K562 (cell line): Measurements from ENCODE around the gene DMD. TPM values are rescaled to one million over a fixed set of nuclear protein-coding genes. Genes with fewer than 3 reads are reported as not detected.

Experiments used
- ATAC-seq: fragments of 200-7000 bp; cut with Tn5 transposase; 3 replicates; pipeline ENCODE4 v1.9.1; 2020; ENCODE audit warnings: moderate library complexity
- BruUV-seq: library from RNA; stranded (reverse); fragments of 400-500 nt; replicated peaks from 2 replicates; lab custom pipeline; 2021; lab: Mats Ljungman, UMichigan
- CTCF ChIA-PET: fragments of 300-600 bp; formaldehyde crosslinking; extraction: SDS; loops from one replicate; lab custom pipeline; 2021; ENCODE audit warnings: low intra/inter-chr PET ratio; lab: Yijun Ruan, JAX
- POLR2A ChIA-PET: fragments of 300-600, 350-650 bp; sonication (Branson Sonifier 250); formaldehyde crosslinking; extraction: SDS; loops from one replicate; lab custom pipeline; 2021; ENCODE audit warnings: antibody characterized with exemption, inconsistent platforms; lab: Yijun Ruan, JAX
- DNase-seq, 4 experiments: peaks; one replicate each; pipeline versions ENCODE4 v3.0.0 to v3.0.0-alpha.2; 2011 to 2018; ENCODE audit warnings: low spot score in 3 of 4, mixed read lengths in 3 of 4; ENCODE audit errors: extremely low read depth in 1 of 4
- FAIRE-seq: peaks from 2 replicates; lab custom pipeline; 2011; peaks lifted over from hg19 to GRCh38; lab: Jason Lieb, UNC
- H2AFZ ChIP-seq: 2 replicates; pipeline ENCODE4 v1.6.0; 2011; ENCODE audit warnings: low read depth, low read length, control low read depth, inconsistent platforms
- H3K27ac ChIP-seq: fragments of 200-600 bp; 3 replicates; pipeline ENCODE4 v1.8.0; 2011; ENCODE audit warnings: low read depth, mild to moderate bottlenecking, control low read depth, inconsistent platforms, low read length, moderate library complexity, mixed read lengths; ENCODE audit errors: extremely low read depth
- H3K27me3 ChIP-seq, 2 experiments: fragments of 300-600 bp in 1 of 2; 2 replicates in 1 of 2; 3 replicates in 1 of 2; pipeline versions ENCODE4 v1.6.0 to v1.8.0; 2011; ENCODE audit warnings: inconsistent platforms in 2 of 2, low read length in 2 of 2, mild to moderate bottlenecking in 1 of 2, mixed read lengths in 1 of 2, moderate library complexity in 1 of 2; ENCODE audit not compliant: control insufficient read depth in 2 of 2, insufficient read depth in 2 of 2
- H3K36me3 ChIP-seq: fragments of 300-600 bp; 3 replicates; pipeline ENCODE4 v1.8.0; 2011; ENCODE audit warnings: mild to moderate bottlenecking, low read length, inconsistent platforms; ENCODE audit not compliant: control insufficient read depth, insufficient read depth
- H3K4me1 ChIP-seq, 2 experiments: fragments of 200-600 bp in 1 of 2; replicated peaks in 1 of 2; 2 replicates in 1 of 2; 3 replicates in 1 of 2; pipeline versions ENCODE4 v1.5.1 to v1.8.0; 2011; ENCODE audit warnings: inconsistent platforms in 2 of 2, low read length in 2 of 2, mild to moderate bottlenecking in 1 of 2, mixed read lengths in 1 of 2, moderate library complexity in 1 of 2; ENCODE audit not compliant: control insufficient read depth in 2 of 2, insufficient read depth in 2 of 2
- H3K4me2 ChIP-seq: 2 replicates; pipeline ENCODE4 v1.6.1; 2011; ENCODE audit warnings: low read length, control low read depth, inconsistent platforms, mixed read lengths; ENCODE audit not compliant: insufficient read depth
- H3K4me3 ChIP-seq: fragments of 200-600 bp; sonication (generic), shearing (Covaris generic); 2 replicates; pipeline ENCODE4 v1.5.1; 2016; ENCODE audit warnings: control low read depth, inconsistent platforms
- H3K79me2 ChIP-seq: fragments of 200-600 bp; 3 replicates; pipeline ENCODE4 v1.8.0; 2011; ENCODE audit warnings: low read length, inconsistent platforms; ENCODE audit not compliant: control insufficient read depth, insufficient read depth
- H3K9ac ChIP-seq, 2 experiments: 2 replicates each; pipeline versions ENCODE4 v1.6.0 to v1.6.1; 2011; ENCODE audit warnings: low read depth in 2 of 2, low read length in 2 of 2, control low read depth in 1 of 2, inconsistent platforms in 1 of 2, mild to moderate bottlenecking in 1 of 2, mixed read lengths in 1 of 2; ENCODE audit not compliant: insufficient read depth in 1 of 2
- H3K9me1 ChIP-seq: one replicate; pipeline ENCODE4 v1.6.0; 2011; ENCODE audit warnings: inconsistent platforms, mild to moderate bottlenecking, low read length, moderate library complexity; ENCODE audit not compliant: control insufficient read depth, insufficient read depth
- H3K9me3 ChIP-seq: replicated peaks from 2 replicates; pipeline ENCODE4 v1.5.1; 2011; ENCODE audit warnings: low read depth, low read length, inconsistent platforms; ENCODE audit not compliant: control insufficient read depth, insufficient read depth
- H4K20me1 ChIP-seq: replicated peaks from 2 replicates; pipeline ENCODE4 v1.6.1; 2011; ENCODE audit warnings: low read length, inconsistent platforms, mixed read lengths; ENCODE audit not compliant: control insufficient read depth, insufficient read depth
- LEF1 ChIP-seq: fragments of 450-650 bp; IDR thresholded peaks from 2 replicates; pipeline ENCODE4 v1.6.1; 2016; ENCODE audit warnings: mild to moderate bottlenecking
- PCBP2 ChIP-seq: fragments of 200-400 bp; formaldehyde crosslinking; IDR thresholded peaks from 2 replicates; pipeline ENCODE4 v1.6.1; 2018; ENCODE audit warnings: low read length, low read depth, mild to moderate bottlenecking, moderate library complexity; ENCODE audit not compliant: poor library complexity, severe bottlenecking
- TRIM24 ChIP-seq, 2 experiments: fragments of 450-650 bp; IDR thresholded peaks; 2 replicates each; pipeline ENCODE4 v1.6.1; 2016
- ZNF263 ChIP-seq: sonication (generic); formaldehyde crosslinking; IDR thresholded peaks from 2 replicates; pipeline ENCODE4 v1.8.0; 2022; ENCODE audit warnings: mild to moderate bottlenecking, missing genetic modification reagents, borderline replicate concordance
- WGBS: fragments of 100-300 bp; shearing (Covaris generic); methylation state at CpG from one replicate; pipeline ENCODE4 v1.1.6; 2016; ENCODE audit warnings: low coverage, mixed read lengths; ENCODE audit not compliant: insufficient coverage; ENCODE audit errors: missing lambda C conversion rate; 5-methylcytosine and 5-hydroxymethylcytosine counted together
- in situ Hi-C: fragments of 300-500 bp; cut with MboI; formaldehyde crosslinking; loops from 4 replicates; pipeline ENCODE4 v1.15.0; 2018; ENCODE audit warnings: inconsistent platforms, mixed read lengths
- intact Hi-C: fragments of 100-400 bp; cut with micrococcal nuclease; formaldehyde crosslinking; loops from 2 replicates; pipeline ENCODE4 v1.14.2; 2022
- polyA plus RNA-seq, 8 experiments: library from polyadenylated mRNA; depleted of rRNA in 4 of 8; stranded (reverse) in 5 of 8; unstranded in 3 of 8; fragments of >200 nt; fragmentation: Nextera tagmentation in 2 of 8; fragmentation: Illumina TruSeq in 1 of 8; extraction: Ambion mirVana in 2 of 8; extraction: Trizol in 1 of 8; gene quantifications; 2 replicates each; pipeline versions ENCODE4 v1.2.1 to v1.2.3, GENCODE V29; 2011 to 2014; ENCODE audit warnings: inconsistent platforms in 1 of 8, missing spikeins in 1 of 8
- total RNA-seq, 7 experiments: library from RNA; depleted of rRNA in 6 of 7; stranded (reverse); fragments of >200 nt in 6 of 7; fragmentation: Illumina TruSeq in 2 of 7; extraction: Trizol in 2 of 7; gene quantifications; 2 replicates each; pipeline versions ENCODE4 v1.2.1 to v1.2.3, GENCODE V29; 2011 to 2021; ENCODE audit warnings: low replicate concordance in 1 of 7
- TF ChIP-seq, protein P1 (sequence below): fragments of 250-450 bp; sonication (Bioruptor Pico); IDR thresholded peaks from 2 replicates; pipeline ENCODE4 v1.4.0; 2020; ENCODE audit warnings: mild to moderate bottlenecking, moderate library complexity
- TF ChIP-seq, protein P2 (sequence below): fragments of 450-650 bp; formaldehyde crosslinking; IDR thresholded peaks from 2 replicates; pipeline ENCODE4 v1.4.0; 2020; ENCODE audit warnings: mild to moderate bottlenecking, moderate library complexity
- TF ChIP-seq, protein P3 (sequence below): fragments of 450-650 bp; IDR thresholded peaks from 2 replicates; pipeline ENCODE4 v1.6.1; 2016; ENCODE audit warnings: low read depth, mild to moderate bottlenecking, moderate library complexity

Gene DMD
- total and polyA plus RNA-seq, 9 of the 15 experiments (the other 6 are each of a cell fraction or from before 2014, with no cell fraction given): 3.8 to 20.4 (median 11.4) TPM

DNA sequence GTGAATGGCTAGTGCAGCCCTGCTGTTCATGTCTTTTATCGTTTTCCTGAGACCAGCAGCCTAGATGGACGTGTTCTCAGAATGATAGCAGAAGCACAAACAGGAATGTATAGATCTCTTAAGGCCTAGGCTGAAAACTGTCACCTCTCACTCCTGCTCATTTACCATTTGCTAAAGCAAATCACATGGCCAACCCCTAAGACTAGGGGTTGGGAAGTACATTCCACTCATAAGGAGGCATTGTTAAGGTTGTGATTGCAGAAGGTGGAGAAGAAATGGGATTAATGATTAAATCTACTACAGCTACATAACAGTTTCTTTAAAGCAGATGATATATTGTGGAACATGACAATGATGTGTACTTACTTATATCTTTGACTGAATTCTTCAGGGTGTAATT is 1602.7 kb downstream of the DMD start:
- Histone ChIP-seq H3K36me3 (no peaks in the 10 kb centered on the region), H3K27ac (no peak overlapping the region), H3K9ac (no peak overlapping the region), H3K9me3 (no peaks in the 10 kb centered on the region), H3K4me3 (no peak overlapping the region), H3K4me1 (no peaks in the 10 kb centered on the region), H3K79me2 (no peaks in the 10 kb centered on the region), H2AFZ (no peak overlapping the region), H3K27me3 (no peaks in the 10 kb centered on the region), H4K20me1 (no peaks in the 10 kb centered on the region), H3K4me2 (no peak overlapping the region), H3K9me1 (no peaks in the 10 kb centered on the region)
- POLR2A ChIA-PET: no interaction called here
- no TSS peak for BruUV-seq
- TF ChIP-seq, protein P1, sequence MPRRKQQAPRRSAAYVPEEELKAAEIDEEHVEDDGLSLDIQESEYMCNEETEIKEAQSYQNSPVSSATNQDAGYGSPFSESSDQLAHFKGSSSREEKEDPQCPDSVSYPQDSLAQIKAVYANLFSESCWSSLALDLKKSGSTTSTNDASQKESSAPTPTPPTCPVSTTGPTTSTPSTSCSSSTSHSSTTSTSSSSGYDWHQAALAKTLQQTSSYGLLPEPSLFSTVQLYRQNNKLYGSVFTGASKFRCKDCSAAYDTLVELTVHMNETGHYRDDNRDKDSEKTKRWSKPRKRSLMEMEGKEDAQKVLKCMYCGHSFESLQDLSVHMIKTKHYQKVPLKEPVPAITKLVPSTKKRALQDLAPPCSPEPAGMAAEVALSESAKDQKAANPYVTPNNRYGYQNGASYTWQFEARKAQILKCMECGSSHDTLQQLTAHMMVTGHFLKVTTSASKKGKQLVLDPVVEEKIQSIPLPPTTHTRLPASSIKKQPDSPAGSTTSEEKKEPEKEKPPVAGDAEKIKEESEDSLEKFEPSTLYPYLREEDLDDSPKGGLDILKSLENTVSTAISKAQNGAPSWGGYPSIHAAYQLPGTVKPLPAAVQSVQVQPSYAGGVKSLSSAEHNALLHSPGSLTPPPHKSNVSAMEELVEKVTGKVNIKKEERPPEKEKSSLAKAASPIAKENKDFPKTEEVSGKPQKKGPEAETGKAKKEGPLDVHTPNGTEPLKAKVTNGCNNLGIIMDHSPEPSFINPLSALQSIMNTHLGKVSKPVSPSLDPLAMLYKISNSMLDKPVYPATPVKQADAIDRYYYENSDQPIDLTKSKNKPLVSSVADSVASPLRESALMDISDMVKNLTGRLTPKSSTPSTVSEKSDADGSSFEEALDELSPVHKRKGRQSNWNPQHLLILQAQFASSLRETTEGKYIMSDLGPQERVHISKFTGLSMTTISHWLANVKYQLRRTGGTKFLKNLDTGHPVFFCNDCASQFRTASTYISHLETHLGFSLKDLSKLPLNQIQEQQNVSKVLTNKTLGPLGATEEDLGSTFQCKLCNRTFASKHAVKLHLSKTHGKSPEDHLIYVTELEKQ (CRISPR knock-in tag): no peak
- TF ChIP-seq, protein P2, sequence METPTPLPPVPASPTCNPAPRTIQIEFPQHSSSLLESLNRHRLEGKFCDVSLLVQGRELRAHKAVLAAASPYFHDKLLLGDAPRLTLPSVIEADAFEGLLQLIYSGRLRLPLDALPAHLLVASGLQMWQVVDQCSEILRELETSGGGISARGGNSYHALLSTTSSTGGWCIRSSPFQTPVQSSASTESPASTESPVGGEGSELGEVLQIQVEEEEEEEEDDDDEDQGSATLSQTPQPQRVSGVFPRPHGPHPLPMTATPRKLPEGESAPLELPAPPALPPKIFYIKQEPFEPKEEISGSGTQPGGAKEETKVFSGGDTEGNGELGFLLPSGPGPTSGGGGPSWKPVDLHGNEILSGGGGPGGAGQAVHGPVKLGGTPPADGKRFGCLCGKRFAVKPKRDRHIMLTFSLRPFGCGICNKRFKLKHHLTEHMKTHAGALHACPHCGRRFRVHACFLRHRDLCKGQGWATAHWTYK (CRISPR knock-in tag): no peak
- TF ChIP-seq PCBP2 (no peak), TRIM24 (IDR thresholded peaks at IDR 0.05) (no peak), ZNF263 (CRISPR knock-in tag) (no peak), LEF1 (no peak)
- TF ChIP-seq, protein P3, sequence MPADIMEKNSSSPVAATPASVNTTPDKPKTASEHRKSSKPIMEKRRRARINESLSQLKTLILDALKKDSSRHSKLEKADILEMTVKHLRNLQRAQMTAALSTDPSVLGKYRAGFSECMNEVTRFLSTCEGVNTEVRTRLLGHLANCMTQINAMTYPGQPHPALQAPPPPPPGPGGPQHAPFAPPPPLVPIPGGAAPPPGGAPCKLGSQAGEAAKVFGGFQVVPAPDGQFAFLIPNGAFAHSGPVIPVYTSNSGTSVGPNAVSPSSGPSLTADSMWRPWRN: no peak
- no peak for ATAC-seq
- in situ Hi-C loops (no loop called here), intact Hi-C loops (no loop called here)
- no peak for DNase-seq
- no peak for FAIRE-seq
- CTCF ChIA-PET: interaction anchor here (0.5 kb wide), 1 partner anchor 20 kb away, joined by 5 read pairs; no protein-coding TSS in a partner anchor
- 51% methylated on average over 2 of the region's 2 CpGs for WGBS
